K562 treated with DMSO at 1 percent for 12 hours (cell line): Measurements from ENCODE around the gene ALX4. TPM values are rescaled to one million over a fixed set of nuclear protein-coding genes. Genes with fewer than 3 reads are reported as not detected.

ENCODE experiments used
- total RNA-seq: library from RNA; unstranded; fragments of 300-600 nt; gene quantifications from 2 replicates; pipeline ENCODE4 v1.2.3, GENCODE V29; 2022; ENCODE audit not compliant: insufficient read depth

ALX4 gene
- 0.38 TPM in 1 of 2 replicates, not detected in the other for total RNA-seq

DNA sequence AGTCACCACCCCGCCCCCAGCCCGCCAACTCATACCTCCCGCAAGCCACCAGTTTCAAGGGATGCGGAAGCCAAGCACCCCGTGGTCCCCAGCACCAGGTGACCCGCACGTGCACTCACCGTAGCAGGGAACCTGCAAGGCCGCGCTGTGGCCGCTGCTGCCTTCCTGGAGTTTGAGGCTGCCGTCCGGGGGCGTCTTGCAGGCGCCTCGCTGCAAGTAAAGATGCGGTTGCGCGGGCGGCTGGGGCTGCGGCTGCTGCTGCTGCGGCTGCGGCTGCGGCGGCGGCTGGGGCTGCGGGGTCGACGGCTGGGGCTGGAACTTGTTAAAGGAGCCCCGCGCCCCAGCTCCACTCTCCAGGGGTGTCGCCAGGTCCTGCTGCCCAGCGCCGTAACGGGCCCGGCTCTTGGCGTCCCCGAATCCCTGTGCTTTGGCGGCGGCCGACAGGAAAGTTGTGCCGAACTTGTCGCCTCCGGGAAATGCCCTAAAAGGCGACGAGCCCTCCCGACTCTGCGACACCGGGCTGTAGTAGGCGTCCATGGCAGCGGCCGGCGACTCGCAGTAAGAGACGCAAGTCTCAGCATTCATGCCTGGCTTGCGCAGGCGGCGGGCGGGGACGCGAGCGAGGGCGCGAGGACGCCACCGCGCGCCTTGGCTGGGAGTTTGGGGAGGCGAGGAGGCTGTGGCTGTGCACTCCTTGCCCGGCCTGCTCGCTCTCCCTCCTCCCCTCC lies at the start of gene ALX4:
ALX4 (minus strand) TSS at position 662 of the 728 bp plus-strand sequence; CDS start at position 585, 77 bp downstream.

Other genes starting within 250 kb of the ALX4 start
- gene ACCS, start 243.9 kb downstream of the ALX4 start, total RNA-seq, result 12.1 and 31.6 TPM in 2 replicates
- gene EXT2, start 214.5 kb downstream of the ALX4 start, total RNA-seq, result 31.6 and 68.2 TPM in 2 replicates